ENCODE data around the gene SHISAL2A. TPM values are rescaled to one million over a fixed set of nuclear protein-coding genes. Genes with fewer than 3 reads are reported as not detected.

SHISAL2A gene
- total and polyA plus RNA-seq, 2 of the 4 experiments (the other 2 are of a cell fraction), result not detected

DNA sequence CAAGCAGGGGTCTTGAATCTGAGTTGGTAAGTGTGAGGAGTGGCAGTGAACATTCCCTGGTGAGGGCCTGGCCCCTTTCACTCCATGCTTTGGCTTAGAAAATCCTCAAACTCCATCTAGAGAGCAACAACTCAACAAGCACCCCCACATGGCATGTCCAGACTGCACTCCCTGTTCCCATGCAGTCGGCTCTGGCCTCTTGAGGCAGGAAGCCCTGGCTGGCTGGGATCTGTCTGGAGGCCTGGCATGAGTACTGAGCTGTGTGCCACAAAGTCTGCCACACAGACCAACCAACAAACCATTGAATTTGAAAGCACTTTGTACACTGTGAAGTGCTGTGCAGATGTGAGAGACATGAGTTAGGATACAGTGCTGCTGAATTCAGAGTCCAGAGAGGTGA lies 40.0 kb downstream of the SHISAL2A start:
- no peak overlapping the region for H3K4me2 ChIP-seq (ENCODE audit: low read depth, low read length)

More for the DNA sequence above, 40.0 kb downstream of the SHISAL2A start:
- Histone ChIP-seq H3K18ac (ENCODE audit: low read depth, low read length) (peak overlapping the region; percentile 79), H3K56ac (ENCODE audit: extremely low read depth, insufficient read depth, low read length) (no peak overlapping the region), H2AK9ac (replicated peaks; ENCODE audit: low read depth, low read length, poor library complexity) (no peak overlapping the region), H4K5ac (ENCODE audit: low read depth, low read length) (peak overlapping the region; percentile 38; the same call in 1 of the 2 replicates), H3K14ac (replicated peaks; ENCODE audit: low read depth, low read length) (no peak overlapping the region), H3K4me3 (ENCODE audit: insufficient read depth, low read depth, low read length) (no peak overlapping the region), H2BK5ac (ENCODE audit: low read depth, low read length, poor library complexity, severe bottlenecking) (no peak overlapping the region), H3K27ac (ENCODE audit: insufficient read depth, low read length) (no peak overlapping the region), H2BK120ac (ENCODE audit: low read depth, low read length) (no peak overlapping the region), H3K79me1 (ENCODE audit: low read depth in 1 of 2, low read length in 2 of 2) (no peaks in the 10 kb centered on the region), H2BK15ac (ENCODE audit: low read depth, low read length) (no peak overlapping the region), H3K23ac (ENCODE audit: low read depth, low read length) (no peak overlapping the region; the same call in 1 of the 2 replicates), H4K20me1 (ENCODE audit: insufficient read depth, low read length) (no peaks in the 10 kb centered on the region), H3K4ac (ENCODE audit: low read depth, low read length) (no peak overlapping the region), H3K4me1 (ENCODE audit: control insufficient read depth, insufficient read depth, low read length) (peaks cover 13% of the 10 kb centered on the region), H3K9me1 (ENCODE audit: insufficient read depth, low read length) (peaks cover 4% of the 10 kb centered on the region; the same call in 1 of the 2 replicates), H3K27me3 (ENCODE audit: control insufficient read depth, insufficient read depth, low read length) (no peaks in the 10 kb centered on the region), H3K36me3 (ENCODE audit: control insufficient read depth, insufficient read depth, low read length) (no peaks in the 10 kb centered on the region), H3K9me3 (ENCODE audit: control insufficient read depth, insufficient read depth, low read length) (no peaks in the 10 kb centered on the region), H2AFZ (replicated peaks; ENCODE audit: low read length, poor library complexity) (peak overlapping the region; percentile 11), H4K8ac (ENCODE audit: low read depth in 2 of 2, low read length in 2 of 2) (peak overlapping the region in 1 of 2 experiments; percentile 6; a peak in 1 of 4 replicates), H3K9ac (ENCODE audit: low read depth, low read length) (no peak overlapping the region; the same call in 1 of the 2 replicates), H4K91ac (ENCODE audit: insufficient read depth, low read depth, low read length) (no peak overlapping the region), H2AK5ac (ENCODE audit: low read depth, low read length) (no peak overlapping the region), H2BK20ac (ENCODE audit: low read depth, low read length) (no peak overlapping the region)
- no CpG with 5 or more reads among the region's 1 CpG for WGBS, 2 experiments (ENCODE audit: extremely low coverage in 2 of 2, insufficient read length in 1 of 2)
- ATAC-seq (ENCODE audit: low read depth) (peak; percentile 27; the same call in 1 of the 2 replicates), DNase-seq (no peak)
- in situ Hi-C loops (cut with MboI; ENCODE audit: low sequenced_read_pairs) (no loop called here), dilution Hi-C loops (cut with HindIII; ENCODE audit: low sequenced_read_pairs, unreplicated experiment) (no loop called here), intact Hi-C loops (cut with micrococcal nuclease) (no loop called here)
- CTCF ChIA-PET, result interaction anchor here (0.6 kb wide), 1 partner anchor 73 kb away, joined by 5 read pairs; no protein-coding TSS in a partner anchor
- POLR2A ChIA-PET (ENCODE audit: unreplicated experiment), result no interaction called here
- no TSS peak for BruUV-seq (replicated peaks)
- TF ChIP-seq MAFK (IDR thresholded peaks at IDR 0.05; ENCODE audit: low read depth, low read length), result no peak
- TF ChIP-seq SMC3 (IDR thresholded peaks at IDR 0.05; ENCODE audit: low read depth, low read length), result no peak
- no peak for TF ChIP-seq RFX5 (IDR thresholded peaks at IDR 0.05; ENCODE audit: low read depth, low read length)
- TF ChIP-seq CHD1 (IDR thresholded peaks at IDR 0.05; ENCODE audit: low read depth, low read length), result no peak
- no peak for TF ChIP-seq FOS (IDR thresholded peaks at IDR 0.05; ENCODE audit: low read depth, low read length)
- no peak for TF ChIP-seq RCOR1 (IDR thresholded peaks at IDR 0.05; ENCODE audit: insufficient replicate concordance, low read length)
- TF ChIP-seq POLR2A (IDR thresholded peaks at IDR 0.05; ENCODE audit: low read depth, low read length), result no peak
- TF ChIP-seq CEBPB (IDR thresholded peaks at IDR 0.05; ENCODE audit: low read depth, low read length), result no peak
- TF ChIP-seq NFE2L2 (IDR thresholded peaks at IDR 0.05; ENCODE audit: low read depth, low read length), result no peak
- TF ChIP-seq, protein P1, sequence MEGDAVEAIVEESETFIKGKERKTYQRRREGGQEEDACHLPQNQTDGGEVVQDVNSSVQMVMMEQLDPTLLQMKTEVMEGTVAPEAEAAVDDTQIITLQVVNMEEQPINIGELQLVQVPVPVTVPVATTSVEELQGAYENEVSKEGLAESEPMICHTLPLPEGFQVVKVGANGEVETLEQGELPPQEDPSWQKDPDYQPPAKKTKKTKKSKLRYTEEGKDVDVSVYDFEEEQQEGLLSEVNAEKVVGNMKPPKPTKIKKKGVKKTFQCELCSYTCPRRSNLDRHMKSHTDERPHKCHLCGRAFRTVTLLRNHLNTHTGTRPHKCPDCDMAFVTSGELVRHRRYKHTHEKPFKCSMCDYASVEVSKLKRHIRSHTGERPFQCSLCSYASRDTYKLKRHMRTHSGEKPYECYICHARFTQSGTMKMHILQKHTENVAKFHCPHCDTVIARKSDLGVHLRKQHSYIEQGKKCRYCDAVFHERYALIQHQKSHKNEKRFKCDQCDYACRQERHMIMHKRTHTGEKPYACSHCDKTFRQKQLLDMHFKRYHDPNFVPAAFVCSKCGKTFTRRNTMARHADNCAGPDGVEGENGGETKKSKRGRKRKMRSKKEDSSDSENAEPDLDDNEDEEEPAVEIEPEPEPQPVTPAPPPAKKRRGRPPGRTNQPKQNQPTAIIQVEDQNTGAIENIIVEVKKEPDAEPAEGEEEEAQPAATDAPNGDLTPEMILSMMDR (conservative IDR thresholded peaks at IDR 0.05; ENCODE audit: low read depth, low read length), result no peak
- TF ChIP-seq USF2 (IDR thresholded peaks at IDR 0.05; ENCODE audit: low read depth, low read length), result no peak
- TF ChIP-seq MAZ (IDR thresholded peaks at IDR 0.05; ENCODE audit: borderline replicate concordance, low read depth, low read length), result no peak
- no peak for TF ChIP-seq RAD21 (IDR thresholded peaks at IDR 0.05; ENCODE audit: low read length)
- no peak for TF ChIP-seq BHLHE40 (IDR thresholded peaks at IDR 0.05; ENCODE audit: low read depth, low read length)
- TF ChIP-seq ELK1 (IDR thresholded peaks at IDR 0.05; ENCODE audit: borderline replicate concordance, low read depth, low read length), result no peak
- no peak for TF ChIP-seq MXI1 (IDR thresholded peaks at IDR 0.05; ENCODE audit: borderline replicate concordance, low read depth, low read length)
